ENCODE measurements around the gene HTT.

The HTT gene

DNA sequence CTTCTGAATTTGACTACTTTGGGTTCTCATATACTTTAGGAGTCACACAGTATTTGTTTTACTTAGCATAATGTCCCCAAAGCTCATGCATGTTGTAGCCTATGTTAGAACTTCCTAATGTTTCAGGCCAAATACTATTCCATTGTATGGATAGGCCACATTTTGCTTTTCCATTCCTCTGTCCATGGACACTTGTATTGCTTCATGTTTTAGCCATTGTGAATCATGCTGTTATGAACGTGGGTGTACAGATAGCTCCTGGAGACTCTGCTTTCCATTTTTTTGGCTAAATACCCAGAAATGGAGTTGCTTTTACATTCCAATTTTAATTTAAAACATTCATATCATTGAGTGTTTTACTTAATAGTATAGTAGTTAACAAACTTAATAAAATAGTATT, 54.5 kb downstream of the HTT start:
- Histone ChIP-seq H3K9me3 (replicated peaks in 1 of 2; ENCODE audit: control insufficient read depth in 2 of 2, insufficient read depth in 1 of 2, low read depth in 1 of 2, low read length in 2 of 2) (no peaks in the 10 kb centered on the region), H2BK12ac (ENCODE audit: low read length) (no peak overlapping the region), H3K4me3 (ENCODE audit: low read length in 2 of 2) (no peak overlapping the region), H3K23ac (ENCODE audit: low read depth, low read length, poor library complexity) (no peak overlapping the region), H2AK5ac (ENCODE audit: low read depth, low read length) (no peak overlapping the region), H3K9ac (ENCODE audit: low read depth, low read length, poor library complexity) (no peak overlapping the region), H3K27ac (replicated peaks; ENCODE audit: low read length) (no peak overlapping the region), H3K14ac (ENCODE audit: low read length) (no peak overlapping the region), H2BK5ac (ENCODE audit: low read length) (no peak overlapping the region), H3K4ac (ENCODE audit: low read length) (no peak overlapping the region), H2AFZ (ENCODE audit: low read length) (no peak overlapping the region), H2BK120ac (ENCODE audit: low read depth, low read length) (no peak overlapping the region), H3K18ac (ENCODE audit: low read length) (no peak overlapping the region), H3K4me2 (ENCODE audit: insufficient read depth, low read length, poor library complexity, severe bottlenecking) (no peak overlapping the region), H3K27me3 (ENCODE audit: control insufficient read depth in 3 of 3, insufficient read depth in 3 of 3, low read depth in 1 of 3, low read length in 3 of 3) (no peaks in the 10 kb centered on the region), H3K36me3 (replicated peaks in 1 of 2; ENCODE audit: control insufficient read depth in 2 of 2, insufficient read depth in 2 of 2, low read length in 2 of 2) (peaks cover 36 to 98% of the 10 kb centered on the region in 2 donors), H3K79me1 (ENCODE audit: low read depth, low read length) (no peaks in the 10 kb centered on the region), H4K8ac (ENCODE audit: low read depth, low read length) (no peak overlapping the region), H2BK15ac (ENCODE audit: low read length) (no peak overlapping the region), H3K4me1 (ENCODE audit: control insufficient read depth in 2 of 2, insufficient read depth in 1 of 2, low read depth in 1 of 2, low read length in 2 of 2) (no peaks in the 10 kb centered on the region), H4K91ac (ENCODE audit: low read depth, low read length, poor library complexity) (no peak overlapping the region)
- no peak for DNase-seq (ENCODE audit: low spot score)
- WGBS, 2 donors (ENCODE audit: extremely low coverage in 2 of 2, insufficient read length in 2 of 2, insufficient replicate concordance in 1 of 2): no CpG with 5 or more reads among the region's 1 CpG

DNA sequence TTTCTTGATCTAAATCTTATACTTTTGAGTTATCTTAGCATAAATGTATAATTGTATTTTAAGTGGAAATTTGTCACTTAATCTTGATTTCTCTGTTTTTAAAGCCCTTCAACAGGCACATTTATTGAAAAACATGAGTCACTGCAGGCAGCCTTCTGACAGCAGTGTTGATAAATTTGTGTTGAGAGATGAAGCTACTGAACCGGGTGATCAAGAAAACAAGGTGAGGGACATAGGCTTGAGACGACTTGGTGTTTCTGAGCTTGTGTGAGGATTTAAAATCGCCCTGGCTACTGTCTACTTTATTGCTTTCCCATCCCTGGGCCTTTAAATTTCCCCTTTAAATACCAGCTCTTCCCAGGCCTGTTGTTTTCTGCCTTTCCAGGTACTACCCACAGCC, 55.7 kb downstream of the HTT start:
- Histone ChIP-seq H3K79me1 (ENCODE audit: low read depth, low read length) (no peaks in the 10 kb centered on the region), H3K4me3 (ENCODE audit: low read length in 2 of 2) (no peak overlapping the region), H4K91ac (ENCODE audit: low read depth, low read length, poor library complexity) (no peak overlapping the region), H2BK120ac (ENCODE audit: low read depth, low read length) (no peak overlapping the region), H2BK5ac (ENCODE audit: low read length) (no peak overlapping the region), H3K27ac (replicated peaks; ENCODE audit: low read length) (no peak overlapping the region), H3K9me3 (replicated peaks in 1 of 2; ENCODE audit: control insufficient read depth in 2 of 2, insufficient read depth in 1 of 2, low read depth in 1 of 2, low read length in 2 of 2) (peaks cover 0 to 2% of the 10 kb centered on the region in 2 donors), H3K4me1 (ENCODE audit: control insufficient read depth in 2 of 2, insufficient read depth in 1 of 2, low read depth in 1 of 2, low read length in 2 of 2) (no peaks in the 10 kb centered on the region), H3K14ac (ENCODE audit: low read length) (no peak overlapping the region), H3K18ac (ENCODE audit: low read length) (no peak overlapping the region), H2BK15ac (ENCODE audit: low read length) (no peak overlapping the region), H4K8ac (ENCODE audit: low read depth, low read length) (no peak overlapping the region), H3K23ac (ENCODE audit: low read depth, low read length, poor library complexity) (no peak overlapping the region), H3K27me3 (ENCODE audit: control insufficient read depth in 3 of 3, insufficient read depth in 3 of 3, low read depth in 1 of 3, low read length in 3 of 3) (no peaks in the 10 kb centered on the region), H2BK12ac (ENCODE audit: low read length) (no peak overlapping the region), H3K4me2 (ENCODE audit: insufficient read depth, low read length, poor library complexity, severe bottlenecking) (no peak overlapping the region), H3K4ac (ENCODE audit: low read length) (no peak overlapping the region), H3K9ac (ENCODE audit: low read depth, low read length, poor library complexity) (no peak overlapping the region), H3K36me3 (replicated peaks in 1 of 2; ENCODE audit: control insufficient read depth in 2 of 2, insufficient read depth in 2 of 2, low read length in 2 of 2) (peaks cover 43 to 100% of the 10 kb centered on the region in 2 donors), H2AFZ (ENCODE audit: low read length) (no peak overlapping the region), H2AK5ac (ENCODE audit: low read depth, low read length) (no peak overlapping the region)
- DNase-seq (ENCODE audit: low spot score): no peak
- WGBS, 2 donors (ENCODE audit: extremely low coverage in 2 of 2, insufficient read length in 2 of 2, insufficient replicate concordance in 1 of 2): no CpG with 5 or more reads among the region's 3 CpGs

GRCh38 chr4:3130826-3131225, 56.3 kb downstream of the HTT start:
- Histone ChIP-seq H3K36me3 (replicated peaks in 1 of 2; ENCODE audit: control insufficient read depth in 2 of 2, insufficient read depth in 2 of 2, low read length in 2 of 2) (peaks cover 40 to 100% of the 10 kb centered on the region in 2 donors), H2BK12ac (ENCODE audit: low read length) (no peak overlapping the region), H3K27ac (replicated peaks; ENCODE audit: low read length) (no peak overlapping the region), H2BK15ac (ENCODE audit: low read length) (no peak overlapping the region), H2AK5ac (ENCODE audit: low read depth, low read length) (no peak overlapping the region), H3K27me3 (ENCODE audit: control insufficient read depth in 3 of 3, insufficient read depth in 3 of 3, low read depth in 1 of 3, low read length in 3 of 3) (no peaks in the 10 kb centered on the region), H4K91ac (ENCODE audit: low read depth, low read length, poor library complexity) (no peak overlapping the region), H3K9ac (ENCODE audit: low read depth, low read length, poor library complexity) (no peak overlapping the region), H2BK120ac (ENCODE audit: low read depth, low read length) (no peak overlapping the region), H3K4ac (ENCODE audit: low read length) (no peak overlapping the region), H3K4me3 (ENCODE audit: low read length in 2 of 2) (no peak overlapping the region), H3K4me2 (ENCODE audit: insufficient read depth, low read length, poor library complexity, severe bottlenecking) (no peak overlapping the region), H2AFZ (ENCODE audit: low read length) (no peak overlapping the region), H3K9me3 (replicated peaks in 1 of 2; ENCODE audit: control insufficient read depth in 2 of 2, insufficient read depth in 1 of 2, low read depth in 1 of 2, low read length in 2 of 2) (peaks cover 0 to 2% of the 10 kb centered on the region in 2 donors), H3K18ac (ENCODE audit: low read length) (no peak overlapping the region), H3K4me1 (ENCODE audit: control insufficient read depth in 2 of 2, insufficient read depth in 1 of 2, low read depth in 1 of 2, low read length in 2 of 2) (no peaks in the 10 kb centered on the region), H3K14ac (ENCODE audit: low read length) (no peak overlapping the region), H4K8ac (ENCODE audit: low read depth, low read length) (peak overlapping the region; percentile 99), H3K23ac (ENCODE audit: low read depth, low read length, poor library complexity) (no peak overlapping the region), H2BK5ac (ENCODE audit: low read length) (no peak overlapping the region), H3K79me1 (ENCODE audit: low read depth, low read length) (no peaks in the 10 kb centered on the region)
- no CpG with 5 or more reads among the region's 4 CpGs for WGBS, 2 donors (ENCODE audit: extremely low coverage in 2 of 2, insufficient read length in 2 of 2, insufficient replicate concordance in 1 of 2)
- DNase-seq (ENCODE audit: low spot score): no peak

DNA sequence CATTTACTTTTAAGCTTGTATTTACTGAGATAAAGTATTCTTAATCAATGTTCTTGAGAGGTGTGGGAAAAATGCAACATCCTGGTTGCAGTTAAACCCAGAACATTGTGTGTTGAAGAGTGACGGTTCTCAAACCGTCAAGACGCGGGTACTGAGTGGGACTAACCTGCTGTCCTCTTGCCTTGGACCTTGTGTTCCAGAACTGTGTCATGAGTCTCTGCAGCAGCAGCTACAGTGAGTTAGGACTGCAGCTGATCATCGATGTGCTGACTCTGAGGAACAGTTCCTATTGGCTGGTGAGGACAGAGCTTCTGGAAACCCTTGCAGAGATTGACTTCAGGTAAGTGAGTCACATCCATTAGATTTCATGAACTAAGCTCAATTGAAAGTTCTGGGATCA, 59.7 kb downstream of the HTT start:
- Histone ChIP-seq H2BK15ac (ENCODE audit: low read length) (no peak overlapping the region), H2BK5ac (ENCODE audit: low read length) (no peak overlapping the region), H3K79me1 (ENCODE audit: low read depth, low read length) (no peaks in the 10 kb centered on the region), H3K14ac (ENCODE audit: low read length) (no peak overlapping the region), H3K4ac (ENCODE audit: low read length) (no peak overlapping the region), H3K4me2 (ENCODE audit: insufficient read depth, low read length, poor library complexity, severe bottlenecking) (no peak overlapping the region), H3K27ac (replicated peaks; ENCODE audit: low read length) (no peak overlapping the region), H3K23ac (ENCODE audit: low read depth, low read length, poor library complexity) (no peak overlapping the region), H3K18ac (ENCODE audit: low read length) (no peak overlapping the region), H3K27me3 (ENCODE audit: control insufficient read depth in 3 of 3, insufficient read depth in 3 of 3, low read depth in 1 of 3, low read length in 3 of 3) (no peaks in the 10 kb centered on the region), H3K4me3 (ENCODE audit: low read length in 2 of 2) (no peak overlapping the region), H3K9me3 (replicated peaks in 1 of 2; ENCODE audit: control insufficient read depth in 2 of 2, insufficient read depth in 1 of 2, low read depth in 1 of 2, low read length in 2 of 2) (peaks cover 0 to 2% of the 10 kb centered on the region in 2 donors), H3K9ac (ENCODE audit: low read depth, low read length, poor library complexity) (no peak overlapping the region), H3K36me3 (replicated peaks in 1 of 2; ENCODE audit: control insufficient read depth in 2 of 2, insufficient read depth in 2 of 2, low read length in 2 of 2) (peaks cover 31 to 99% of the 10 kb centered on the region in 2 donors), H2AFZ (ENCODE audit: low read length) (no peak overlapping the region), H2BK120ac (ENCODE audit: low read depth, low read length) (no peak overlapping the region), H3K4me1 (ENCODE audit: control insufficient read depth in 2 of 2, insufficient read depth in 1 of 2, low read depth in 1 of 2, low read length in 2 of 2) (no peaks in the 10 kb centered on the region), H4K8ac (ENCODE audit: low read depth, low read length) (no peak overlapping the region), H4K91ac (ENCODE audit: low read depth, low read length, poor library complexity) (no peak overlapping the region), H2AK5ac (ENCODE audit: low read depth, low read length) (no peak overlapping the region), H2BK12ac (ENCODE audit: low read length) (no peak overlapping the region)
- no CpG with 5 or more reads among the region's 5 CpGs for WGBS, 2 donors (ENCODE audit: extremely low coverage in 2 of 2, insufficient read length in 2 of 2, insufficient replicate concordance in 1 of 2)
- DNase-seq (ENCODE audit: low spot score): no peak
